SH-SY5Y (cell line): Measurements from ENCODE around the gene EMCN.

Experiments
- GATA2 ChIP-seq: IDR thresholded peaks from 2 replicates; pipeline ENCODE4 v1.6.1; 2011; ENCODE audit warnings: mild to moderate bottlenecking, low read depth, low read length
- GATA3 ChIP-seq: IDR thresholded peaks from 2 replicates; pipeline ENCODE4 v1.6.1; 2011; ENCODE audit warnings: low read depth, mild to moderate bottlenecking, low read length, moderate library complexity

DNA sequence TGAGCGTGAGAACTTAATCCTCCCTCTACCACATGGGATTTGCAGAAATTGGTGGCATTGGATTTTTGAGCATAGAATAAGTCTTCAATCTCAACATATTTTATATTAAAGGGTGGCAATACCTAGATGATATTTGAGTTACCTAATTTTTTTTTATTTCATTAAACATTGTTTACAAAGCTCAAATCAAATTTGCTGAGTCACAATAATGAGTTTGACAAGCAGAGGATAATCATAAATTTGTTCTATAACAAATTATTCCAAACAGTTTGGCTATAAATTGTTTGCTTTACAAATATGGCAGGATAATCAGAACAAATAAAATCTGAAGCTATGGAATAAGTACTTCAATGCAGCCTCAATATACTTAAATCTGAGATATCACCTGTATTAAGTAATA is 22.7 kb downstream of the EMCN start:
- TF ChIP-seq GATA3 (no peak), GATA2 (no peak)
